K562 (cell line): ENCODE measurements around the gene SLC34A2. TPM values are rescaled to one million over a fixed set of nuclear protein-coding genes. Genes with fewer than 3 reads are reported as not detected.

Experiments
- ATAC-seq: fragments of 200-7000 bp; cut with Tn5 transposase; 3 replicates; pipeline ENCODE4 v1.9.1; 2020; ENCODE audit warnings: moderate library complexity
- BruUV-seq: library from RNA; stranded (reverse); fragments of 400-500 nt; replicated peaks from 2 replicates; lab custom pipeline; 2021; lab: Mats Ljungman, UMichigan
- CTCF ChIA-PET: fragments of 300-600 bp; formaldehyde crosslinking; extraction: SDS; loops from one replicate; lab custom pipeline; 2021; ENCODE audit warnings: low intra/inter-chr PET ratio; lab: Yijun Ruan, JAX
- POLR2A ChIA-PET: fragments of 300-600, 350-650 bp; sonication (Branson Sonifier 250); formaldehyde crosslinking; extraction: SDS; loops from one replicate; lab custom pipeline; 2021; ENCODE audit warnings: antibody characterized with exemption, inconsistent platforms; lab: Yijun Ruan, JAX
- DNase-seq, 4 experiments: peaks; one replicate each; pipeline versions ENCODE4 v3.0.0 to v3.0.0-alpha.2; 2011 to 2018; ENCODE audit warnings: low spot score in 3 of 4, mixed read lengths in 3 of 4; ENCODE audit errors: extremely low read depth in 1 of 4
- FAIRE-seq: peaks from 2 replicates; lab custom pipeline; 2011; peaks lifted over from hg19 to GRCh38; lab: Jason Lieb, UNC
- H2AFZ ChIP-seq: 2 replicates; pipeline ENCODE4 v1.6.0; 2011; ENCODE audit warnings: low read depth, low read length, control low read depth, inconsistent platforms
- H3K27ac ChIP-seq: fragments of 200-600 bp; 3 replicates; pipeline ENCODE4 v1.8.0; 2011; ENCODE audit warnings: low read depth, mild to moderate bottlenecking, control low read depth, inconsistent platforms, low read length, moderate library complexity, mixed read lengths; ENCODE audit errors: extremely low read depth
- H3K27me3 ChIP-seq, 2 experiments: fragments of 300-600 bp in 1 of 2; 2 replicates in 1 of 2; 3 replicates in 1 of 2; pipeline versions ENCODE4 v1.6.0 to v1.8.0; 2011; ENCODE audit warnings: inconsistent platforms in 2 of 2, low read length in 2 of 2, mild to moderate bottlenecking in 1 of 2, mixed read lengths in 1 of 2, moderate library complexity in 1 of 2; ENCODE audit not compliant: control insufficient read depth in 2 of 2, insufficient read depth in 2 of 2
- H3K36me3 ChIP-seq: fragments of 300-600 bp; 3 replicates; pipeline ENCODE4 v1.8.0; 2011; ENCODE audit warnings: mild to moderate bottlenecking, low read length, inconsistent platforms; ENCODE audit not compliant: control insufficient read depth, insufficient read depth
- H3K4me1 ChIP-seq, 2 experiments: fragments of 200-600 bp in 1 of 2; replicated peaks in 1 of 2; 2 replicates in 1 of 2; 3 replicates in 1 of 2; pipeline versions ENCODE4 v1.5.1 to v1.8.0; 2011; ENCODE audit warnings: inconsistent platforms in 2 of 2, low read length in 2 of 2, mild to moderate bottlenecking in 1 of 2, mixed read lengths in 1 of 2, moderate library complexity in 1 of 2; ENCODE audit not compliant: control insufficient read depth in 2 of 2, insufficient read depth in 2 of 2
- H3K4me2 ChIP-seq: 2 replicates; pipeline ENCODE4 v1.6.1; 2011; ENCODE audit warnings: low read length, control low read depth, inconsistent platforms, mixed read lengths; ENCODE audit not compliant: insufficient read depth
- H3K4me3 ChIP-seq: fragments of 200-600 bp; sonication (generic), shearing (Covaris generic); 2 replicates; pipeline ENCODE4 v1.5.1; 2016; ENCODE audit warnings: control low read depth, inconsistent platforms
- H3K79me2 ChIP-seq: fragments of 200-600 bp; 3 replicates; pipeline ENCODE4 v1.8.0; 2011; ENCODE audit warnings: low read length, inconsistent platforms; ENCODE audit not compliant: control insufficient read depth, insufficient read depth
- H3K9ac ChIP-seq, 2 experiments: 2 replicates each; pipeline versions ENCODE4 v1.6.0 to v1.6.1; 2011; ENCODE audit warnings: low read depth in 2 of 2, low read length in 2 of 2, control low read depth in 1 of 2, inconsistent platforms in 1 of 2, mild to moderate bottlenecking in 1 of 2, mixed read lengths in 1 of 2; ENCODE audit not compliant: insufficient read depth in 1 of 2
- H3K9me1 ChIP-seq: one replicate; pipeline ENCODE4 v1.6.0; 2011; ENCODE audit warnings: inconsistent platforms, mild to moderate bottlenecking, low read length, moderate library complexity; ENCODE audit not compliant: control insufficient read depth, insufficient read depth
- H3K9me3 ChIP-seq: replicated peaks from 2 replicates; pipeline ENCODE4 v1.5.1; 2011; ENCODE audit warnings: low read depth, low read length, inconsistent platforms; ENCODE audit not compliant: control insufficient read depth, insufficient read depth
- H4K20me1 ChIP-seq: replicated peaks from 2 replicates; pipeline ENCODE4 v1.6.1; 2011; ENCODE audit warnings: low read length, inconsistent platforms, mixed read lengths; ENCODE audit not compliant: control insufficient read depth, insufficient read depth
- CREM ChIP-seq: IDR thresholded peaks from 2 replicates; pipeline ENCODE4 v1.6.1; 2014; ENCODE audit warnings: antibody characterized with exemption, low read depth
- E2F3 ChIP-seq: fragments of 250-450 bp; sonication (Bioruptor Pico); IDR thresholded peaks from 2 replicates; pipeline ENCODE4 v1.4.0; 2020; ENCODE audit warnings: mild to moderate bottlenecking
- EGR1 ChIP-seq: fragments of 450-650 bp; conservative IDR thresholded peaks from 2 replicates; pipeline ENCODE4 v1.6.1; 2017; ENCODE audit warnings: mild to moderate bottlenecking
- ETV1 ChIP-seq: fragments of 450-650 bp; conservative IDR thresholded peaks from 2 replicates; pipeline ENCODE4 v1.6.1; 2016; ENCODE audit warnings: missing genetic modification characterization, control low read depth, low read depth, missing compliant biosample characterization
- KHSRP ChIP-seq: fragments of 450-650 bp; IDR thresholded peaks from 2 replicates; pipeline ENCODE4 v1.6.1; 2017
- KLF10 ChIP-seq: fragments of 250-450 bp; sonication (Bioruptor Pico); IDR thresholded peaks from 2 replicates; pipeline ENCODE4 v1.6.1; 2021; ENCODE audit warnings: matching md5 sums
- PHF20 ChIP-seq: fragments of 450-650 bp; IDR thresholded peaks from 2 replicates; pipeline ENCODE4 v1.6.1; 2018; ENCODE audit not compliant: partially characterized antibody
- WGBS: fragments of 100-300 bp; shearing (Covaris generic); methylation state at CpG from one replicate; pipeline ENCODE4 v1.1.6; 2016; ENCODE audit warnings: low coverage, mixed read lengths; ENCODE audit not compliant: insufficient coverage; ENCODE audit errors: missing lambda C conversion rate; 5-methylcytosine and 5-hydroxymethylcytosine counted together
- in situ Hi-C: fragments of 300-500 bp; cut with MboI; formaldehyde crosslinking; loops from 4 replicates; pipeline ENCODE4 v1.15.0; 2018; ENCODE audit warnings: inconsistent platforms, mixed read lengths
- intact Hi-C: fragments of 100-400 bp; cut with micrococcal nuclease; formaldehyde crosslinking; loops from 2 replicates; pipeline ENCODE4 v1.14.2; 2022
- polyA plus RNA-seq, 8 experiments: library from polyadenylated mRNA; depleted of rRNA in 4 of 8; stranded (reverse) in 5 of 8; unstranded in 3 of 8; fragments of >200 nt; fragmentation: Nextera tagmentation in 2 of 8; fragmentation: Illumina TruSeq in 1 of 8; extraction: Ambion mirVana in 2 of 8; extraction: Trizol in 1 of 8; gene quantifications; 2 replicates each; pipeline versions ENCODE4 v1.2.1 to v1.2.3, GENCODE V29; 2011 to 2014; ENCODE audit warnings: inconsistent platforms in 1 of 8, missing spikeins in 1 of 8
- total RNA-seq, 7 experiments: library from RNA; depleted of rRNA in 6 of 7; stranded (reverse); fragments of >200 nt in 6 of 7; fragmentation: Illumina TruSeq in 2 of 7; extraction: Trizol in 2 of 7; gene quantifications; 2 replicates each; pipeline versions ENCODE4 v1.2.1 to v1.2.3, GENCODE V29; 2011 to 2021; ENCODE audit warnings: low replicate concordance in 1 of 7

Gene SLC34A2
- total and polyA plus RNA-seq, 9 of the 15 experiments (the other 6 are each of a cell fraction or from before 2014, with no cell fraction given), result 1.5 TPM; not detected in 8

GRCh38 chr4:25674386-25674785 is 18.7 kb downstream of the SLC34A2 start (continued):
- no peak for TF ChIP-seq ETV1 (tag)
- TF ChIP-seq E2F3 (CRISPR knock-in tag), result no peak
- TF ChIP-seq KLF10 (CRISPR knock-in tag), result no peak
- TF ChIP-seq KHSRP, result no peak
- TF ChIP-seq EGR1, result no peak

GRCh38 chr4:25676221-25676620 is 20.6 kb downstream of the SLC34A2 start:
- no peak overlapping the region for H2AFZ ChIP-seq
- CTCF ChIA-PET, result no interaction called here
- TF ChIP-seq PHF20 (no peak), CREM (no peak)
- TF ChIP-seq, all 486 proteins: peak for 0

More at GRCh38 chr4:25676221-25676620, 20.6 kb downstream of the SLC34A2 start:
- POLR2A ChIA-PET, result no interaction called here
- ATAC-seq (no peak), FAIRE-seq (no peak), DNase-seq (no peak)
- Histone ChIP-seq H3K9me1 (no peaks in the 10 kb centered on the region), H3K79me2 (no peaks in the 10 kb centered on the region), H3K27ac (no peak overlapping the region), H3K36me3 (no peaks in the 10 kb centered on the region), H3K4me2 (no peak overlapping the region), H3K9me3 (no peaks in the 10 kb centered on the region), H4K20me1 (no peaks in the 10 kb centered on the region; the same call in 1 of the 2 replicates), H3K4me3 (no peak overlapping the region), H3K9ac (no peak overlapping the region), H3K27me3 (peaks cover 8 to 53% of the 10 kb centered on the region in 2 experiments; a peak in 3 of 5 replicates), H3K4me1 (peaks cover 0 to 4% of the 10 kb centered on the region in 2 experiments; a peak in 1 of 5 replicates)
- no TSS peak for BruUV-seq
- intact Hi-C loops, result no loop called here
- in situ Hi-C loops, result no loop called here
- 3% methylated on average over 30 of the region's 30 CpGs for WGBS
